Measurements from ENCODE around the gene SMR3A. TPM values are rescaled to one million over a fixed set of nuclear protein-coding genes. Genes with fewer than 3 reads are reported as not detected.

Gene SMR3A
- polyA plus RNA-seq, 1 of the 3 experiments (the other 2 are of a cell fraction) = not detected

GRCh38 chr4:70337886-70338420, 22.6 kb upstream of the SMR3A start:
- no peak for DNase-seq
- H3K4me2 ChIP-seq = no peak overlapping the region
- CTCF ChIA-PET = no interaction called here

GRCh38 chr4:70356185-70356584, 4.4 kb upstream of the SMR3A start:
- Histone ChIP-seq H3K27ac (ENCODE audit: low read depth in 2 of 2, low read length in 1 of 2) (no peak overlapping the region), H2AFZ (ENCODE audit: low read depth) (no peak overlapping the region), H3K9ac (no peak overlapping the region), H3K4me1 (ENCODE audit: control insufficient read depth in 1 of 2, insufficient read depth in 2 of 2, low read depth in 1 of 2, low read length in 1 of 2) (no peaks in the 10 kb centered on the region), H3K9me2 (no peaks in the 10 kb centered on the region), H4K20me1 (ENCODE audit: insufficient read depth) (no peaks in the 10 kb centered on the region), H3K36me3 (replicated peaks in 1 of 2; ENCODE audit: control insufficient read depth in 1 of 2, insufficient read depth in 2 of 2, low read length in 1 of 2) (no peaks in the 10 kb centered on the region), H3K4me3 (ENCODE audit: low read depth in 2 of 2, low read length in 1 of 2) (no peak overlapping the region), H3K79me2 (ENCODE audit: insufficient read depth) (no peaks in the 10 kb centered on the region), H3K9me3 (no peaks in the 10 kb centered on the region), H3K27me3 (ENCODE audit: insufficient read depth) (no peaks in the 10 kb centered on the region), H3K4me2 (no peak overlapping the region), H3F3A (replicated peaks; ENCODE audit: insufficient read depth) (no peaks in the 10 kb centered on the region)
- ChIA-PET POLR2A (no interaction called here), CTCF (no interaction called here)
- TF ChIP-seq JUND (IDR thresholded peaks at IDR 0.05) = no peak
- no peak for TF ChIP-seq MEF2A (IDR thresholded peaks at IDR 0.05; ENCODE audit: borderline replicate concordance, low read depth)
- TF ChIP-seq POLR2AphosphoS5 (IDR thresholded peaks at IDR 0.05; ENCODE audit: low read depth, low read length) = no peak
- TF ChIP-seq MAX (IDR thresholded peaks at IDR 0.05; ENCODE audit: low read depth) = no peak
- 0% methylated on average over 1 of the region's 1 CpG for WGBS (ENCODE audit: low lambda C conversion rate)
- DNase-seq = no peak

More at GRCh38 chr4:70337886-70338420, 22.6 kb upstream of the SMR3A start:
- TF ChIP-seq TAF1 (IDR thresholded peaks at IDR 0.05; ENCODE audit: borderline replicate concordance, low read depth, low read length) (no peak), CHD2 (IDR thresholded peaks at IDR 0.05; ENCODE audit: low read length, partially characterized antibody) (no peak), POLR2AphosphoS5 (IDR thresholded peaks at IDR 0.05; ENCODE audit: low read depth, low read length) (no peak)
- Histone ChIP-seq H3K36me3 (replicated peaks in 1 of 2; ENCODE audit: control insufficient read depth in 1 of 2, insufficient read depth in 2 of 2, low read length in 1 of 2) (no peaks in the 10 kb centered on the region), H3K79me2 (ENCODE audit: insufficient read depth) (no peaks in the 10 kb centered on the region), H3K4me3 (ENCODE audit: low read depth in 2 of 2, low read length in 1 of 2) (no peak overlapping the region), H3K9ac (no peak overlapping the region), H3K4me1 (ENCODE audit: control insufficient read depth in 1 of 2, insufficient read depth in 2 of 2, low read depth in 1 of 2, low read length in 1 of 2) (no peaks in the 10 kb centered on the region), H4K20me1 (ENCODE audit: insufficient read depth) (no peaks in the 10 kb centered on the region), H3K9me3 (no peaks in the 10 kb centered on the region), H3F3A (replicated peaks; ENCODE audit: insufficient read depth) (no peaks in the 10 kb centered on the region), H3K27ac (ENCODE audit: low read depth in 2 of 2, low read length in 1 of 2) (no peak overlapping the region), H3K27me3 (ENCODE audit: insufficient read depth) (no peaks in the 10 kb centered on the region), H2AFZ (ENCODE audit: low read depth) (no peak overlapping the region), H3K9me2 (no peaks in the 10 kb centered on the region)
- WGBS (ENCODE audit: low lambda C conversion rate) = 0% methylated on average over 1 of the region's 1 CpG
- POLR2A ChIA-PET = no interaction called here

- Histone ChIP-seq H2AFZ (ENCODE audit: low read depth) (no peak overlapping the region), H3K9me3 (no peaks in the 10 kb centered on the region), H3K79me2 (ENCODE audit: insufficient read depth) (no peaks in the 10 kb centered on the region), H3K27me3 (ENCODE audit: insufficient read depth) (no peaks in the 10 kb centered on the region), H3F3A (replicated peaks; ENCODE audit: insufficient read depth) (no peaks in the 10 kb centered on the region), H3K9me2 (no peaks in the 10 kb centered on the region), H3K9ac (no peak overlapping the region), H4K20me1 (ENCODE audit: insufficient read depth) (no peaks in the 10 kb centered on the region), H3K4me3 (ENCODE audit: low read depth in 2 of 2, low read length in 1 of 2) (no peak overlapping the region), H3K4me2 (no peak overlapping the region), H3K4me1 (ENCODE audit: control insufficient read depth in 1 of 2, insufficient read depth in 2 of 2, low read depth in 1 of 2, low read length in 1 of 2) (no peaks in the 10 kb centered on the region), H3K36me3 (replicated peaks in 1 of 2; ENCODE audit: control insufficient read depth in 1 of 2, insufficient read depth in 2 of 2, low read length in 1 of 2) (no peaks in the 10 kb centered on the region), H3K27ac (ENCODE audit: low read depth in 2 of 2, low read length in 1 of 2) (no peak overlapping the region)
- TF ChIP-seq FOSL2 (IDR thresholded peaks at IDR 0.05; ENCODE audit: borderline replicate concordance, low read depth) = no peak
- no peak for TF ChIP-seq YY1 (IDR thresholded peaks at IDR 0.05; ENCODE audit: low read depth)
- TF ChIP-seq CTCF (IDR thresholded peaks at IDR 0.05) = no peak
- POLR2A ChIA-PET = no interaction called here
- 2% methylated on average over 3 of the region's 3 CpGs for WGBS (ENCODE audit: low lambda C conversion rate)
- CTCF ChIA-PET = no interaction called here
- DNase-seq = no peak
These were observed 1.4 kb upstream of the SMR3A start for GRCh38 chr4:70359115-70359661.
